Activated B cell treated with CpG ODN at 0.5 μM for 24 hours (primary cell): ENCODE data around the gene ATP8B1. TPM values are rescaled to one million over a fixed set of nuclear protein-coding genes. Genes with fewer than 3 reads are reported as not detected.

ENCODE experiments used
- ATAC-seq: fragments of 200-7000 bp; cut with Tn5 transposase; one replicate; pipeline ENCODE4 v1.10.0; 2021; ENCODE audit warnings: low read depth, mild to moderate bottlenecking, moderate library complexity
- CTCF ChIA-PET: fragments of 350-600 bp; sonication (Branson Sonifier 250); formaldehyde crosslinking; loops from one replicate; lab custom pipeline; 2021; ENCODE audit warnings: antibody characterized with exemption; lab: Charles Lee
- POLR2A ChIA-PET: fragments of 350-600 bp; sonication (Branson Sonifier 250); formaldehyde crosslinking; loops from one replicate; lab custom pipeline; 2021; ENCODE audit warnings: antibody characterized with exemption; lab: Charles Lee
- DNase-seq: peaks from one replicate; pipeline ENCODE4 v3.0.0; 2022
- H3K27ac Mint-ChIP-seq: one replicate; pipeline ENCODE4 v1.8.0; 2020; ENCODE audit warnings: mixed read lengths
- H3K27me3 Mint-ChIP-seq: one replicate; pipeline ENCODE4 v1.8.0; 2021; ENCODE audit warnings: mixed read lengths
- H3K36me3 Mint-ChIP-seq: one replicate; pipeline ENCODE4 v1.8.0; 2021; ENCODE audit warnings: low read depth, mixed read lengths
- H3K4me1 Mint-ChIP-seq: one replicate; pipeline ENCODE4 v1.8.0; 2021; ENCODE audit warnings: mixed read lengths
- H3K4me3 Mint-ChIP-seq: one replicate; pipeline ENCODE4 v1.8.0; 2020; ENCODE audit warnings: mild to moderate bottlenecking, mixed read lengths
- H3K9me3 Mint-ChIP-seq: one replicate; pipeline ENCODE4 v1.8.0; 2020; ENCODE audit warnings: mixed read lengths
- intact Hi-C: fragments of 100-400 bp; cut with micrococcal nuclease; formaldehyde crosslinking; loops from one replicate; pipeline ENCODE4 v1.15.1; 2024
- total RNA-seq: library from RNA; stranded (reverse); gene quantifications from 2 replicates; pipeline ENCODE4 v1.2.3, GENCODE V29; 2022
- TF ChIP-seq, protein P1 (sequence below): fragments of 200-600 bp; IDR thresholded peaks from one replicate; pipeline ENCODE4 v1.8.0; 2022; ENCODE audit warnings: antibody characterized with exemption, mild to moderate bottlenecking

Gene ATP8B1
- total RNA-seq, 1 donor from 2014 or later: 0.69 TPM

DNA sequence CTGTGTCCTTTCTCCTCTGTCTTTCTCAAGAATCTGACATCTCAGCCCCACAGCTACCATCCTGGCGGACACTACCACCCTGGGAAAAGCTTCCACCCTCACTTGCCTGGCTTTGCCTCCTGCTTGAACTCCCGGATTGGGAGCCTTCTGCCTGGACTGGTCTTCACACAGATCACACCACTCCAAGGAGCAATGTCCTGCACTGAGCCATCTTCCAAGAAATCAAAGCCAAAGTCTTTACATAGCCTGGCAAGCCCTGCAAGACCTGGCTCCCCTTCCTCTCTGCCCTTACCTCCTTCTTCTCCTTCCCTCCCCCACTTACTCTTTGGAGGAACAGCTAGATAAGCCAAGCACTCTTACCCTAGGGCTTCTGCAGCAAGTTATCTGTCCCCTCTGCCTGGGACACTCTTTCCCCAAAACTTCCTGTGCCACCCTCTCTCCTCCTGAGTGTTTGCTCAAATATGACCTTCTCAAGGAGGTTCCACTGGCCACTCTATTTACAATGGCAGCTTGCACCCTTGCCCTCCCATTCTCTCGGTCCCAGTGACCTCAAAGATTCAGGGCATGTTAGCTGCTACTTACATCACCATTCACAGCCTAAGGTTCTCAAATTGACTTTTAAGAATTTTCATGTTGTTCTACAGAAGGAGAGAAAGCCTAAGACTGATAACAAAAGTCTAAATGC, 9.7 kb downstream of the ATP8B1 start:
- Mint-ChIP-seq H3K4me1 (no peaks in the 10 kb centered on the region), H3K9me3 (no peaks in the 10 kb centered on the region), H3K4me3 (no peak overlapping the region), H3K36me3 (peaks cover 8% of the 10 kb centered on the region), H3K27ac (no peak overlapping the region), H3K27me3 (peaks cover 4% of the 10 kb centered on the region)
- ChIA-PET CTCF (no interaction called here), POLR2A (no interaction called here)
- DNase-seq (no peak), ATAC-seq (no peak)
- intact Hi-C loops: no loop called here
- TF ChIP-seq, protein P1, sequence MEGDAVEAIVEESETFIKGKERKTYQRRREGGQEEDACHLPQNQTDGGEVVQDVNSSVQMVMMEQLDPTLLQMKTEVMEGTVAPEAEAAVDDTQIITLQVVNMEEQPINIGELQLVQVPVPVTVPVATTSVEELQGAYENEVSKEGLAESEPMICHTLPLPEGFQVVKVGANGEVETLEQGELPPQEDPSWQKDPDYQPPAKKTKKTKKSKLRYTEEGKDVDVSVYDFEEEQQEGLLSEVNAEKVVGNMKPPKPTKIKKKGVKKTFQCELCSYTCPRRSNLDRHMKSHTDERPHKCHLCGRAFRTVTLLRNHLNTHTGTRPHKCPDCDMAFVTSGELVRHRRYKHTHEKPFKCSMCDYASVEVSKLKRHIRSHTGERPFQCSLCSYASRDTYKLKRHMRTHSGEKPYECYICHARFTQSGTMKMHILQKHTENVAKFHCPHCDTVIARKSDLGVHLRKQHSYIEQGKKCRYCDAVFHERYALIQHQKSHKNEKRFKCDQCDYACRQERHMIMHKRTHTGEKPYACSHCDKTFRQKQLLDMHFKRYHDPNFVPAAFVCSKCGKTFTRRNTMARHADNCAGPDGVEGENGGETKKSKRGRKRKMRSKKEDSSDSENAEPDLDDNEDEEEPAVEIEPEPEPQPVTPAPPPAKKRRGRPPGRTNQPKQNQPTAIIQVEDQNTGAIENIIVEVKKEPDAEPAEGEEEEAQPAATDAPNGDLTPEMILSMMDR: no peak

DNA sequence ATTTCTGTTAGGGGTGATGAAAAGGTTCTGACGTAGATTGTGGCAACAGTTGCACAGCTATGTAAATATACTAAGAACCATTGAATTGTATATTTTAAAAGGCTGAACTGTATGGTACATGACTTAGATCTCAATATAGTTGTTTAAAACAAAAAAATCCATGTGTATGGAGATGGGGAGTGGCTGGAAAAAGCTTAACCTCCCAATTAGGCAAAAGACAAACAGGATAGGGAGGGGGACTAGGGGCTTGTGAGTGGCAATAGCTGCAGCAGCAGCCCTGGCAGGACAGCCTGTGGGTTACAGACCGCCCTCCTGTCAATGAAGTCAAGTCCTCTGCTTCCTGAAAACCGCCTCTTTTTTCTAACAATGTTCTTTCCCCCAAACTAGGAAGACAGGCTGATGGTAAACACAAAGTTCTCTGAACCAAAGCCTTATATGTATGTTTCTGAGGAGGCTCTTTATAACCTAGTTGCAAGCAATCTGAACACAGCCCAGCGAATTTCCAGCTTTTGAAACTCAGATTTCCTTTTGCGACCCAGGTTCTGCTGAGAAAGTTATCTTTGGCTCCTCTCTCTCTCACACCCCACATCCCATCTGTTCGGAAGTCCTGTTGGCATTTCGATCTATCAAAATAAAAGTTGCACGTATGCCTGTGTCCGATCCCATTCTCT, 10.3 kb downstream of the ATP8B1 start:
- no peak for ATAC-seq
- peaks cover 1% of the 10 kb centered on the region for H3K27me3 Mint-ChIP-seq
- H3K36me3 Mint-ChIP-seq: peaks cover 8% of the 10 kb centered on the region
- no peak overlapping the region for H3K4me3 Mint-ChIP-seq
- TF ChIP-seq, protein P1: no peak
- intact Hi-C loops: no loop called here
- ChIA-PET POLR2A (no interaction called here), CTCF (no interaction called here)
- no peaks in the 10 kb centered on the region for H3K4me1 Mint-ChIP-seq
- DNase-seq: no peak
- H3K27ac Mint-ChIP-seq: no peak overlapping the region
- no peaks in the 10 kb centered on the region for H3K9me3 Mint-ChIP-seq

DNA sequence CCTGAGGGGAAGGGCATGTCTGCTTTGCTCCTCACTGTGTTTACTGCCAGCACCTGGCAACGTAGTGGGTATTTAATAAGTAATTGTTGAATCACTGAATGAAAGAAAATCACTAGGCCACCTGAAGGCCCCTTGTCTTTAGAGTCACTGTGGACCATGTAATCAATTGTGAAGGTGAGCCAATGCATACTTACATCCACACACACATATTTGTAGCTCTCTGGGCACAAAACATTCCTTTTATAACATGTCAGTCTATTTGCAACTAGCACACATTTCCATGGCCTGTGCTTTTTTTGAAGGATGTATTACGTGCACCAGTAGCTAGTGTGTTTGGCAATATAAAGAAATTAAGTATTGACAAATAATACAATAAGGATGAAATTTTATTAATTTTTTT, 11.2 kb downstream of the ATP8B1 start:
- Mint-ChIP-seq H3K4me1 (no peaks in the 10 kb centered on the region), H3K27ac (no peak overlapping the region), H3K27me3 (no peaks in the 10 kb centered on the region), H3K9me3 (no peaks in the 10 kb centered on the region), H3K4me3 (no peak overlapping the region), H3K36me3 (peaks cover 10% of the 10 kb centered on the region)
- intact Hi-C loops: no loop called here
- ATAC-seq (no peak), DNase-seq (no peak)
- TF ChIP-seq, protein P1: no peak
- ChIA-PET POLR2A (no interaction called here), CTCF (no interaction called here)

DNA sequence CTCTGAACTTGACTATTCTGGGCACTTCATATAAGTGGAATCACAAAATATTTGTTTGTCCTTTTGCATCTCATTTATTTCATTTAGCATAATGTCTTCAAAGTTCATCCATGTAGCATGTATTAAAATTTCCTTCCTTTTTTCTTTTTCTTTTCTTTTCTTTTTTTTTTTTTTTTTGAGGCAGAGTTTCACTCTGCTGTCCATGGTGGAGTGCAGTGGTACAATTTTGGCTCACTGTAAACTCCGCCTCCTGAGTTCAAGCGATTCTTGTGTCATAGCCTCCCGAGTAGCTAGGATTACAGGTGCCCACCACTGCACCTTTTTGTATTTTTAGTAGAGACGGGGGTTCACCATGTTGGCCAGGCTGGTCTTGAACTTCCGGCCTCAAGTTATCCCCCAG, 11.9 kb downstream of the ATP8B1 start:
- DNase-seq: no peak
- H3K27me3 Mint-ChIP-seq: no peaks in the 10 kb centered on the region
- POLR2A ChIA-PET: no interaction called here
- intact Hi-C loops: no loop called here
- TF ChIP-seq, protein P1: no peak
- ATAC-seq: no peak
- no peaks in the 10 kb centered on the region for H3K4me1 Mint-ChIP-seq
- CTCF ChIA-PET: no interaction called here
- H3K9me3 Mint-ChIP-seq: no peaks in the 10 kb centered on the region
- peaks cover 13% of the 10 kb centered on the region for H3K36me3 Mint-ChIP-seq
- no peak overlapping the region for H3K4me3 Mint-ChIP-seq
- H3K27ac Mint-ChIP-seq: no peak overlapping the region

DNA sequence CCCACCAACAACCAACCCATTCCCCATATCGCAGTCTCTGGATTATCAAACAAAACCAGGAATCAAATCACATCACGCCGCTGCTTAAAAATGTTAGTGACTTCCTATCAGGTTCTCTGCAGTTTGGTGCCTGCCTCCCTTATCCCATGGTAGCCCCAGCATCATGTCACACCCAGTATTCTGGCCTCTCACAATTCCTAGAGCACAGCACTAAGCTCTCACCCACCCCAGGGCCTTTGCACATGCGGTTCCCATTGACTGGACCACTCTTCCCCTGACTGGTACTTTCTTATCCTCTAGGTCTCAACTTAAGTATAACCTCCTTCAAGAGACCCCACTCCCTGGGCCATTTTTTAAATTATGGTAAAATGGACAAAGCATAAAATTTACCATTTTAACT, 12.8 kb downstream of the ATP8B1 start:
- Mint-ChIP-seq H3K36me3 (peaks cover 13% of the 10 kb centered on the region), H3K27ac (no peak overlapping the region), H3K9me3 (no peaks in the 10 kb centered on the region), H3K27me3 (no peaks in the 10 kb centered on the region), H3K4me1 (no peaks in the 10 kb centered on the region), H3K4me3 (no peak overlapping the region)
- CTCF ChIA-PET: no interaction called here
- TF ChIP-seq, protein P1: no peak
- DNase-seq (no peak), ATAC-seq (no peak)
- POLR2A ChIA-PET: no interaction called here
- intact Hi-C loops: no loop called here
